ENCODE measurements around the gene ADGRG2.

- TF ChIP-seq CTCF (IDR thresholded peaks at IDR 0.05 in 8 of 11, conservative IDR thresholded peaks at IDR 0.05 in 3 of 11) (no peak), POLR2A (IDR thresholded peaks at IDR 0.05) (no peak)
These were observed 24.6 kb downstream of the ADGRG2 start for GRCh38 chrX:19097553-19098283.

Data from spleen (tissue), 7 donors.